HEK293 (cell line): Measurements from ENCODE around the gene ADAMTS17.

Experiments
- CTCF ChIA-PET: fragments of 350-600 bp; formaldehyde crosslinking; extraction: SDS; loops from one replicate; lab custom pipeline; 2021; ENCODE audit warnings: antibody characterized with exemption; lab: Yijun Ruan, JAX
- POLR2A ChIA-PET: fragments of 300-600 bp; formaldehyde crosslinking; extraction: SDS; loops from one replicate; lab custom pipeline; 2020; ENCODE audit warnings: antibody characterized with exemption, inconsistent platforms; lab: Yijun Ruan, JAX
- H3K27ac ChIP-seq: fragments of 200-500 bp; sonication (Bioruptor generic); 2 replicates; pipeline ENCODE4 v1.5.1; 2014; ENCODE audit warnings: low read depth, low read length, control low read depth, inconsistent platforms; ENCODE audit errors: extremely low read depth
- H3K36me3 ChIP-seq, 2 experiments: fragments of 200-500 bp in 1 of 2; sonication (Bioruptor generic) in 1 of 2; 1 replicate in 1 of 2; 2 replicates in 1 of 2; pipeline ENCODE4 v1.5.1; 2014 to 2017; ENCODE audit warnings: inconsistent platforms in 2 of 2, low read length in 2 of 2; ENCODE audit not compliant: control insufficient read depth in 2 of 2, insufficient read depth in 1 of 2
- H3K4me1 ChIP-seq: fragments of 200-500 bp; sonication (Bioruptor generic); 2 replicates; pipeline ENCODE4 v1.5.1; 2014; ENCODE audit warnings: mild to moderate bottlenecking, low read length, inconsistent platforms; ENCODE audit not compliant: control insufficient read depth, insufficient read depth
- H3K4me3 ChIP-seq: 2 replicates; pipeline ENCODE4 v1.5.1; 2011; ENCODE audit warnings: low read depth, mild to moderate bottlenecking, control low read depth, low read length, moderate library complexity
- H3K9me3 ChIP-seq: fragments of 200-500 bp; sonication (Bioruptor generic); 2 replicates; pipeline ENCODE4 v1.5.1; 2014; ENCODE audit warnings: low read depth, low read length, inconsistent platforms; ENCODE audit not compliant: control insufficient read depth, insufficient read depth
- FEZF1 ChIP-seq: fragments of 450-650 bp; formaldehyde crosslinking; IDR thresholded peaks from 2 replicates; pipeline ENCODE4 v1.5.1; 2016; ENCODE audit warnings: missing biosample characterization, missing genetic modification characterization
- GFI1B ChIP-seq: fragments of 450-650 bp; formaldehyde crosslinking; IDR thresholded peaks from 2 replicates; pipeline ENCODE4 v1.5.1; 2016; ENCODE audit warnings: missing biosample characterization, missing genetic modification characterization
- GLIS1 ChIP-seq: fragments of 450-650 bp; formaldehyde crosslinking; IDR thresholded peaks from 2 replicates; pipeline ENCODE4 v1.5.1; 2016; ENCODE audit warnings: missing biosample characterization, missing genetic modification characterization
- HOXA7 ChIP-seq: sonication (generic); formaldehyde crosslinking; IDR thresholded peaks from 2 replicates; pipeline ENCODE4 v1.8.1; 2022; ENCODE audit warnings: missing genetic modification reagents, borderline replicate concordance
- INSM2 ChIP-seq: fragments of 450-650 bp; formaldehyde crosslinking; IDR thresholded peaks from 2 replicates; pipeline ENCODE4 v1.5.1; 2016; ENCODE audit warnings: missing biosample characterization, missing genetic modification characterization
- MZF1 ChIP-seq: fragments of 450-650 bp; formaldehyde crosslinking; IDR thresholded peaks from 2 replicates; pipeline ENCODE4 v1.5.1; 2017; ENCODE audit warnings: missing biosample characterization, missing genetic modification characterization, borderline replicate concordance
- TCF7L2 ChIP-seq: IDR thresholded peaks from 2 replicates; pipeline ENCODE4 v1.6.1; 2011; ENCODE audit warnings: low read depth, mild to moderate bottlenecking, inconsistent platforms, low read length, moderate library complexity, borderline replicate concordance
- YY1 ChIP-seq: fragments of 450-650 bp; formaldehyde crosslinking; IDR thresholded peaks from 2 replicates; pipeline ENCODE4 v1.5.1; 2018; ENCODE audit warnings: missing biosample characterization, missing genetic modification characterization
- ZBTB8A ChIP-seq: fragments of 450-650 bp; formaldehyde crosslinking; IDR thresholded peaks from 2 replicates; pipeline ENCODE4 v1.5.1; 2016; ENCODE audit warnings: missing biosample characterization, missing genetic modification characterization
- ZFP3 ChIP-seq: fragments of 450-650 bp; formaldehyde crosslinking; IDR thresholded peaks from 2 replicates; pipeline ENCODE4 v1.5.1; 2016; ENCODE audit warnings: low read depth, missing biosample characterization, missing genetic modification characterization
- ZIC2 ChIP-seq: fragments of 450-650 bp; formaldehyde crosslinking; IDR thresholded peaks from 2 replicates; pipeline ENCODE4 v1.5.1; 2016; ENCODE audit warnings: missing biosample characterization, missing genetic modification characterization
- ZNF132 ChIP-seq: fragments of 450-650 bp; formaldehyde crosslinking; IDR thresholded peaks from 2 replicates; pipeline ENCODE4 v1.5.1; 2017; ENCODE audit warnings: missing biosample characterization, missing genetic modification characterization, borderline replicate concordance
- ZNF16 ChIP-seq: fragments of 450-650 bp; formaldehyde crosslinking; IDR thresholded peaks from 2 replicates; pipeline ENCODE4 v1.5.1; 2016; ENCODE audit warnings: low read depth, missing biosample characterization, missing genetic modification characterization
- ZNF211 ChIP-seq: fragments of 450-650 bp; formaldehyde crosslinking; IDR thresholded peaks from 2 replicates; pipeline ENCODE4 v1.5.1; 2016; ENCODE audit warnings: low read depth, missing biosample characterization, missing genetic modification characterization
- ZNF248 ChIP-seq: fragments of 450-650 bp; formaldehyde crosslinking; IDR thresholded peaks from 2 replicates; pipeline ENCODE4 v1.5.1; 2017; ENCODE audit warnings: missing biosample characterization, missing genetic modification characterization
- ZNF423 ChIP-seq: fragments of 450-650 bp; formaldehyde crosslinking; IDR thresholded peaks from 2 replicates; pipeline ENCODE4 v1.5.1; 2016; ENCODE audit warnings: missing biosample characterization, missing genetic modification characterization
- ZNF449 ChIP-seq: fragments of 450-650 bp; formaldehyde crosslinking; IDR thresholded peaks from 2 replicates; pipeline ENCODE4 v1.5.1; 2017; ENCODE audit warnings: missing biosample characterization, mild to moderate bottlenecking, missing genetic modification characterization, moderate library complexity
- ZNF473 ChIP-seq: fragments of 450-650 bp; formaldehyde crosslinking; IDR thresholded peaks from 2 replicates; pipeline ENCODE4 v1.5.1; 2017; ENCODE audit warnings: missing biosample characterization, missing genetic modification characterization
- ZNF555 ChIP-seq: fragments of 450-650 bp; formaldehyde crosslinking; conservative IDR thresholded peaks from 2 replicates; pipeline ENCODE4 v1.5.1; 2017; ENCODE audit warnings: missing biosample characterization, mild to moderate bottlenecking, missing genetic modification characterization, inconsistent platforms
- ZNF621 ChIP-seq: fragments of 450-650 bp; formaldehyde crosslinking; IDR thresholded peaks from 2 replicates; pipeline ENCODE4 v1.5.1; 2017; ENCODE audit warnings: missing biosample characterization, missing genetic modification characterization
- ZNF664 ChIP-seq: fragments of 450-650 bp; formaldehyde crosslinking; IDR thresholded peaks from 2 replicates; pipeline ENCODE4 v1.5.1; 2016; ENCODE audit warnings: missing biosample characterization, missing genetic modification characterization
- ZNF677 ChIP-seq: fragments of 450-650 bp; IDR thresholded peaks from 2 replicates; pipeline ENCODE4 v1.5.0; 2018; ENCODE audit warnings: missing biosample characterization, mild to moderate bottlenecking, missing genetic modification characterization, moderate library complexity
- ZNF776 ChIP-seq: fragments of 450-650 bp; formaldehyde crosslinking; IDR thresholded peaks from 2 replicates; pipeline ENCODE4 v1.5.0; 2017; ENCODE audit warnings: missing biosample characterization, missing genetic modification characterization, borderline replicate concordance
- ZNF843 ChIP-seq: fragments of 450-650 bp; formaldehyde crosslinking; IDR thresholded peaks from 2 replicates; pipeline ENCODE4 v1.5.1; 2016; ENCODE audit warnings: missing biosample characterization, missing genetic modification characterization
- ZSCAN23 ChIP-seq: fragments of 450-650 bp; formaldehyde crosslinking; IDR thresholded peaks from 2 replicates; pipeline ENCODE4 v1.5.1; 2016; ENCODE audit warnings: missing biosample characterization, missing genetic modification characterization
- TF ChIP-seq, protein P1 (sequence below): fragments of 450-650 bp; formaldehyde crosslinking; IDR thresholded peaks from 2 replicates; pipeline ENCODE4 v1.5.1; 2016; ENCODE audit warnings: missing biosample characterization, missing genetic modification characterization, borderline replicate concordance
- TF ChIP-seq, protein P2 (sequence below): fragments of 450-650 bp; formaldehyde crosslinking; IDR thresholded peaks from 2 replicates; pipeline ENCODE4 v1.5.1; 2016; ENCODE audit warnings: missing biosample characterization, missing genetic modification characterization

ADAMTS17 gene

DNA sequence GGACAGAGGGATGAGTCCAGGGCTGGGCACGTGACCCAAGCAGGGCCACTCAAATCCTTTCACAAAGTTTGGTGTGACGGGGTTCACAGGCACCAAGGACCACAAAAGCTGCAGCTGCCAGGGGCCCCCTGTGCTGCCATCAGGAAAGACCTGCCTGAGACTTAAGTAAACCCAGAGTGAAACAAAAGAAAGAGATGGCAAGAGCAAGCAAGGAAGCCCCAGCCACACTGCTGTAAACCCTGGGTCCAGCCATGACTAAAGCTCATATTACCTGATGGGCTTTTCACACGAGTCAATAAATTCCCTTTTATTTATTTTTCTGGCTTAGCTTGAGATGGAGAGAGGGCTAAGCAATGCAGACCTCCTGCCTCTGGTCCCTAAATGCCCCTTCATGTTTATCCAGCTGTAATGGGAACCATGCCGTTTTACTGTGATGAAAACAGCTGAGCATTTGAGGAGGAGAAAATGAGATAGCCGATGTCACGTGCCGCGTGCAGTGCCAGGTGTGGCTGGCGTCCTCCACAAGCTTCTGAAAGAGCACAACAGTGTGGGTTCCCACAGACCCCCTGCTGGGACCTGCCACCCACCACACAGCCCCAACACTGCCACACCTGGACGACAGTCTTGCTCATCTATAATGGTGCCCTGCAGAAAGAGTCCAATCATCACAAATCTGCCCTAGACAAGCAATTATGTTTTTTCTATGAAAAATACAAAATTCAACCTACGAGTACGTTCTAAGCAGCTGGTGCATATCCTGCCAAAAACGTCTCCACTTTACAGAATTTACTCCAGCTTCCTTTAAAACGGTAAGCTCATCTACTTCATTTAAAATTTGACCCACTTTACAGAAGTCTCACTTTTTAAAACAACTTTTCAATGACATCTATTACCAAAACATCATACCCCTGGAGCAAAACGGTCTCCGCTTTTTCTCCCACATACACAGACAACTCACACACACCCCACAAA, 34.2 kb downstream of the ADAMTS17 start:
- H3K27ac ChIP-seq = no peak overlapping the region; the same call in 1 of the 2 replicates
- peaks cover 0 to 3% of the 10 kb centered on the region in 2 experiments; a peak in 2 of 3 replicates for H3K36me3 ChIP-seq
- no peaks in the 10 kb centered on the region for H3K9me3 ChIP-seq
- POLR2A ChIA-PET = no interaction called here
- no peak overlapping the region for H3K4me3 ChIP-seq
- CTCF ChIA-PET = interaction anchor here (0.6 kb wide), 1 partner anchor 193 kb away, joined by 3 read pairs; no protein-coding TSS in a partner anchor
- H3K4me1 ChIP-seq = peaks cover 3% of the 10 kb centered on the region; the same call in 1 of the 2 replicates
- no peak for TF ChIP-seq ZNF132 (tag by site-specific recombination)
- TF ChIP-seq GFI1B (tag by site-specific recombination) = no peak
- TF ChIP-seq ZBTB8A (tag by site-specific recombination) = peak; percentile 57
- no peak for TF ChIP-seq ZSCAN23 (tag by site-specific recombination)
- TF ChIP-seq ZNF423 (tag by site-specific recombination) = peak; percentile 48
- TF ChIP-seq INSM2 (tag by site-specific recombination) = no peak
- no peak for TF ChIP-seq TCF7L2
- TF ChIP-seq, protein P1, sequence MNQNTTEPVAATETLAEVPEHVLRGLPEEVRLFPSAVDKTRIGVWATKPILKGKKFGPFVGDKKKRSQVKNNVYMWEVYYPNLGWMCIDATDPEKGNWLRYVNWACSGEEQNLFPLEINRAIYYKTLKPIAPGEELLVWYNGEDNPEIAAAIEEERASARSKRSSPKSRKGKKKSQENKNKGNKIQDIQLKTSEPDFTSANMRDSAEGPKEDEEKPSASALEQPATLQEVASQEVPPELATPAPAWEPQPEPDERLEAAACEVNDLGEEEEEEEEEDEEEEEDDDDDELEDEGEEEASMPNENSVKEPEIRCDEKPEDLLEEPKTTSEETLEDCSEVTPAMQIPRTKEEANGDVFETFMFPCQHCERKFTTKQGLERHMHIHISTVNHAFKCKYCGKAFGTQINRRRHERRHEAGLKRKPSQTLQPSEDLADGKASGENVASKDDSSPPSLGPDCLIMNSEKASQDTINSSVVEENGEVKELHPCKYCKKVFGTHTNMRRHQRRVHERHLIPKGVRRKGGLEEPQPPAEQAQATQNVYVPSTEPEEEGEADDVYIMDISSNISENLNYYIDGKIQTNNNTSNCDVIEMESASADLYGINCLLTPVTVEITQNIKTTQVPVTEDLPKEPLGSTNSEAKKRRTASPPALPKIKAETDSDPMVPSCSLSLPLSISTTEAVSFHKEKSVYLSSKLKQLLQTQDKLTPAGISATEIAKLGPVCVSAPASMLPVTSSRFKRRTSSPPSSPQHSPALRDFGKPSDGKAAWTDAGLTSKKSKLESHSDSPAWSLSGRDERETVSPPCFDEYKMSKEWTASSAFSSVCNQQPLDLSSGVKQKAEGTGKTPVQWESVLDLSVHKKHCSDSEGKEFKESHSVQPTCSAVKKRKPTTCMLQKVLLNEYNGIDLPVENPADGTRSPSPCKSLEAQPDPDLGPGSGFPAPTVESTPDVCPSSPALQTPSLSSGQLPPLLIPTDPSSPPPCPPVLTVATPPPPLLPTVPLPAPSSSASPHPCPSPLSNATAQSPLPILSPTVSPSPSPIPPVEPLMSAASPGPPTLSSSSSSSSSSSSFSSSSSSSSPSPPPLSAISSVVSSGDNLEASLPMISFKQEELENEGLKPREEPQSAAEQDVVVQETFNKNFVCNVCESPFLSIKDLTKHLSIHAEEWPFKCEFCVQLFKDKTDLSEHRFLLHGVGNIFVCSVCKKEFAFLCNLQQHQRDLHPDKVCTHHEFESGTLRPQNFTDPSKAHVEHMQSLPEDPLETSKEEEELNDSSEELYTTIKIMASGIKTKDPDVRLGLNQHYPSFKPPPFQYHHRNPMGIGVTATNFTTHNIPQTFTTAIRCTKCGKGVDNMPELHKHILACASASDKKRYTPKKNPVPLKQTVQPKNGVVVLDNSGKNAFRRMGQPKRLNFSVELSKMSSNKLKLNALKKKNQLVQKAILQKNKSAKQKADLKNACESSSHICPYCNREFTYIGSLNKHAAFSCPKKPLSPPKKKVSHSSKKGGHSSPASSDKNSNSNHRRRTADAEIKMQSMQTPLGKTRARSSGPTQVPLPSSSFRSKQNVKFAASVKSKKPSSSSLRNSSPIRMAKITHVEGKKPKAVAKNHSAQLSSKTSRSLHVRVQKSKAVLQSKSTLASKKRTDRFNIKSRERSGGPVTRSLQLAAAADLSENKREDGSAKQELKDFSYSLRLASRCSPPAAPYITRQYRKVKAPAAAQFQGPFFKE = no peak
- no peak for TF ChIP-seq ZNF555
- no peak for TF ChIP-seq ZNF16 (tag by site-specific recombination)
- no peak for TF ChIP-seq ZNF776
- peak; percentile 75 for TF ChIP-seq ZNF843 (tag by site-specific recombination)
- TF ChIP-seq ZFP3 (tag by site-specific recombination) = no peak
- TF ChIP-seq ZNF211 = no peak
- 0 out of 2 replicates have a peak, but pooled peaks have one; percentile 11 for TF ChIP-seq YY1
- no peak for TF ChIP-seq ZNF473 (tag by site-specific recombination)
- peak; percentile 100 for TF ChIP-seq FEZF1
- TF ChIP-seq ZNF677 (tag by site-specific recombination) = no peak
- TF ChIP-seq ZNF621 (tag by site-specific recombination) = no peak
- peak; percentile 69 for TF ChIP-seq GLIS1 (tag by site-specific recombination)
- TF ChIP-seq MZF1 = no peak; the same call in 1 of the 2 replicates
- TF ChIP-seq ZIC2 (tag by site-specific recombination) = peak; percentile 99
- TF ChIP-seq ZNF248 = no peak
- TF ChIP-seq HOXA7 (CRISPR knock-in tag) = no peak
- peak; percentile 62; the same call in 1 of the 2 replicates for TF ChIP-seq ZNF449 (tag by site-specific recombination)
- TF ChIP-seq, protein P2, sequence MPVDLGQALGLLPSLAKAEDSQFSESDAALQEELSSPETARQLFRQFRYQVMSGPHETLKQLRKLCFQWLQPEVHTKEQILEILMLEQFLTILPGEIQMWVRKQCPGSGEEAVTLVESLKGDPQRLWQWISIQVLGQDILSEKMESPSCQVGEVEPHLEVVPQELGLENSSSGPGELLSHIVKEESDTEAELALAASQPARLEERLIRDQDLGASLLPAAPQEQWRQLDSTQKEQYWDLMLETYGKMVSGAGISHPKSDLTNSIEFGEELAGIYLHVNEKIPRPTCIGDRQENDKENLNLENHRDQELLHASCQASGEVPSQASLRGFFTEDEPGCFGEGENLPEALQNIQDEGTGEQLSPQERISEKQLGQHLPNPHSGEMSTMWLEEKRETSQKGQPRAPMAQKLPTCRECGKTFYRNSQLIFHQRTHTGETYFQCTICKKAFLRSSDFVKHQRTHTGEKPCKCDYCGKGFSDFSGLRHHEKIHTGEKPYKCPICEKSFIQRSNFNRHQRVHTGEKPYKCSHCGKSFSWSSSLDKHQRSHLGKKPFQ (tag by site-specific recombination) = 0 out of 2 replicates have a peak, but pooled peaks have one; percentile 13
- no peak for TF ChIP-seq ZNF664 (tag by site-specific recombination)
